ENCODE results near the gene ITPR3. TPM values are rescaled to one million over a fixed set of nuclear protein-coding genes. Genes with fewer than 3 reads are reported as not detected.

The ITPR3 gene
- total RNA-seq, 2 experiments from 2014 or later = 57.8 to 59.3 TPM

DNA sequence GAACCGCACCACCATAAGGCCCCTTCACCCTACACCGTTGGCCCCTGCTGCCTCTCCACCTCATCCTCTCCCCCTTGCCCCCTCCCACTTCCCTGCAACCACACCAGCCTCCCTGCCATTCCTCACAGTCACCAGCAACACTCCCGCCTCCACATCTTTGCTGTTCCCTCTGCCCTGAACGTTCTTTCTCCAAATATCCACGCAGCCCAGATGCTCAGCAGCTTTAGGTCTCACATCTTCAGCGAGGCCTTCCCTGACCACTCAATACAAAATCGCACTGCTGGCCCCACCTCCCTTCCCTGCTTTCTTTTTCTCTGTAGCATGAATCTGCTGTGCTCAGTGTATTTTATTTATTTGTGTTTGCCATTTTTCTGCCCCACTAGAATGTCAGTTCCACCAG, 20.5 kb downstream of the ITPR3 start:
- Mint-ChIP-seq H3K4me1 (ENCODE audit: low read depth) (peaks cover 30% of the 10 kb centered on the region), H3K4me3 (no peak overlapping the region), H3K27ac (peak overlapping the region; percentile 11), H3K27me3 (ENCODE audit: low read depth) (no peaks in the 10 kb centered on the region), H3K36me3 (ENCODE audit: low read depth) (peaks cover 24% of the 10 kb centered on the region), H3K9me3 (ENCODE audit: insufficient read depth) (no peaks in the 10 kb centered on the region)
- ATAC-seq = no peak
- no peak for DNase-seq
- ChIA-PET POLR2A (no interaction called here), CTCF (no interaction called here)

DNA sequence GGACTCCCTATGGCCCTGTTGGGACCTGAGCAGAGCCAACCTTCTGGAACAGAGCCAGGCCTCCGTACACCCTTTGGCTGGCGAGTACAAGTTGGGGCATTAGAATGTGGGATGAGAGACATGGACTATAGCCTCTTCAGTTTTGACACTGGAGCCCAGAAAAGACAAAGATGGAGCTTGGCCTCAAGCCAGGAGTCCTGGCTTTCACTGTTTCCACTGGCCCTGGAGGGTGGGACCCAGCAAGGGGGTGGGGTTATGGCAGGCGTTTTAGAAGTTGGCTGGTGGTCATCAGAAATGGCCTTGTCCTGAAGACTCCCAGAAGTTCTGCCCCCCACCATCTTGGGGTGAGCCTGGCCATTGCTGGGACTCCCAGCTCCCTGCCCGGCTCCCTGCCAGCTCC, 21.8 kb downstream of the ITPR3 start:
- no peak overlapping the region for H3K27ac Mint-ChIP-seq
- H3K4me1 Mint-ChIP-seq (ENCODE audit: low read depth) = peaks cover 25% of the 10 kb centered on the region
- DNase-seq (no peak), ATAC-seq (no peak)
- H3K27me3 Mint-ChIP-seq (ENCODE audit: low read depth) = no peaks in the 10 kb centered on the region
- POLR2A ChIA-PET = no interaction called here
- H3K36me3 Mint-ChIP-seq (ENCODE audit: low read depth) = peaks cover 28% of the 10 kb centered on the region
- CTCF ChIA-PET = interaction anchor here (1.2 kb wide), 1 partner anchor 10 kb away, joined by 3 read pairs; no protein-coding TSS in a partner anchor
- no peak overlapping the region for H3K4me3 Mint-ChIP-seq
- no peaks in the 10 kb centered on the region for H3K9me3 Mint-ChIP-seq (ENCODE audit: insufficient read depth)

- DNase-seq = no peak
- ChIA-PET CTCF (interaction anchor here (1.5 kb wide), 1 partner anchor 49 kb away, joined by 5 read pairs; no protein-coding TSS in a partner anchor), POLR2A (no interaction called here)
- H3K4me1 Mint-ChIP-seq (ENCODE audit: low read depth) = peaks cover 11% of the 10 kb centered on the region
- H3K36me3 Mint-ChIP-seq (ENCODE audit: low read depth) = peaks cover 28% of the 10 kb centered on the region
- H3K4me3 Mint-ChIP-seq = no peak overlapping the region
- no peaks in the 10 kb centered on the region for H3K9me3 Mint-ChIP-seq (ENCODE audit: insufficient read depth)
- H3K27ac Mint-ChIP-seq = no peak overlapping the region
- no peaks in the 10 kb centered on the region for H3K27me3 Mint-ChIP-seq (ENCODE audit: low read depth)
- ATAC-seq = no peak
Observed at GRCh38 chr6:33651403-33651802, 30.3 kb downstream of the ITPR3 start.

DNA sequence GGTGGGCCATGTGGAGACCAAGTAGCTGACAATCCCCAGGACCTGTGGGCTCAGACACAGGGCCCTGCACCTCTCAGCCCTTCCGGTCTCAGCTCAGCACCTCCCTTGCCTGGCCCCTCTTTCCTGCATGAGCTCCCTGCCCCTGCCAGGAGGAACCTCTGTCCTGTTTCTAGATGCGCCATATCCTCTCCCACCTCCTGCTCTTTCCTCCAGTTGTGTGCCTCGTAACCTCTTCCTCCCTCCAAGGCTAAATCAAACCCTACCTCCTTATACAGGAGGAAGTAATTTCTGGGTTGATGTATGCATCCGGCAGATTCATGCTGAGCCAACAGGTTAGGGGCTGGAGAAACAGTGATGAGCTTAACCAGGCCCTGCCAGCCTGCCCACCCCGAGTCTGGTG, 30.9 kb downstream of the ITPR3 start:
- Mint-ChIP-seq H3K27ac (no peak overlapping the region), H3K27me3 (ENCODE audit: low read depth) (no peaks in the 10 kb centered on the region), H3K4me3 (no peak overlapping the region), H3K4me1 (ENCODE audit: low read depth) (peaks cover 13% of the 10 kb centered on the region), H3K9me3 (ENCODE audit: insufficient read depth) (no peaks in the 10 kb centered on the region), H3K36me3 (ENCODE audit: low read depth) (peaks cover 27% of the 10 kb centered on the region)
- POLR2A ChIA-PET = no interaction called here
- ATAC-seq = no peak
- CTCF ChIA-PET = interaction anchor here (1.5 kb wide), 1 partner anchor 48 kb away, joined by 5 read pairs; no protein-coding TSS in a partner anchor
- DNase-seq = no peak

GRCh38 chr6:33654831-33655554, 33.9 kb downstream of the ITPR3 start:
- no peak overlapping the region for H3K27ac Mint-ChIP-seq

GRCh38 chr6:33656844-33657243, 35.7 kb downstream of the ITPR3 start:
- H3K36me3 Mint-ChIP-seq (ENCODE audit: low read depth) = peaks cover 26% of the 10 kb centered on the region
- H3K4me3 Mint-ChIP-seq = no peak overlapping the region
- ATAC-seq (no peak), DNase-seq (no peak)
- ChIA-PET CTCF (interaction anchor here (1.1 to 1.7 kb wide), 2 partner anchors 22 to 160 kb away, joined by 3 read pairs; no protein-coding TSS in a partner anchor), POLR2A (no interaction called here)
- H3K27ac Mint-ChIP-seq = peak overlapping the region; percentile 55
- no peaks in the 10 kb centered on the region for H3K27me3 Mint-ChIP-seq (ENCODE audit: low read depth)
- H3K4me1 Mint-ChIP-seq (ENCODE audit: low read depth) = peaks cover 6% of the 10 kb centered on the region
- H3K9me3 Mint-ChIP-seq (ENCODE audit: insufficient read depth) = no peaks in the 10 kb centered on the region

More at GRCh38 chr6:33654831-33655554, 33.9 kb downstream of the ITPR3 start:
- ATAC-seq (no peak), DNase-seq (no peak)
- Mint-ChIP-seq H3K4me1 (ENCODE audit: low read depth) (peaks cover 9% of the 10 kb centered on the region), H3K27me3 (ENCODE audit: low read depth) (no peaks in the 10 kb centered on the region), H3K36me3 (ENCODE audit: low read depth) (peaks cover 21% of the 10 kb centered on the region), H3K9me3 (ENCODE audit: insufficient read depth) (no peaks in the 10 kb centered on the region), H3K4me3 (no peak overlapping the region)
- ChIA-PET POLR2A (no interaction called here), CTCF (interaction anchor here (0.8 to 2.8 kb wide), 5 partner anchors 20 to 48 kb away, joined by 3 to 8 read pairs (median 3); partner anchors contain the start of gene ITPR3)

- ChIA-PET POLR2A (no interaction called here), CTCF (interaction anchor here (0.9 to 1.4 kb wide), 2 partner anchors 9 to 69 kb away, joined by 3 read pairs; no protein-coding TSS in a partner anchor)
- Mint-ChIP-seq H3K9me3 (ENCODE audit: insufficient read depth) (no peaks in the 10 kb centered on the region), H3K27me3 (ENCODE audit: low read depth) (no peaks in the 10 kb centered on the region), H3K27ac (no peak overlapping the region), H3K4me3 (no peak overlapping the region), H3K4me1 (ENCODE audit: low read depth) (peaks cover 6% of the 10 kb centered on the region), H3K36me3 (ENCODE audit: low read depth) (peaks cover 24% of the 10 kb centered on the region)
- DNase-seq (no peak), ATAC-seq (no peak)
Observed at GRCh38 chr6:33658982-33659689, 38.0 kb downstream of the ITPR3 start.

DNA sequence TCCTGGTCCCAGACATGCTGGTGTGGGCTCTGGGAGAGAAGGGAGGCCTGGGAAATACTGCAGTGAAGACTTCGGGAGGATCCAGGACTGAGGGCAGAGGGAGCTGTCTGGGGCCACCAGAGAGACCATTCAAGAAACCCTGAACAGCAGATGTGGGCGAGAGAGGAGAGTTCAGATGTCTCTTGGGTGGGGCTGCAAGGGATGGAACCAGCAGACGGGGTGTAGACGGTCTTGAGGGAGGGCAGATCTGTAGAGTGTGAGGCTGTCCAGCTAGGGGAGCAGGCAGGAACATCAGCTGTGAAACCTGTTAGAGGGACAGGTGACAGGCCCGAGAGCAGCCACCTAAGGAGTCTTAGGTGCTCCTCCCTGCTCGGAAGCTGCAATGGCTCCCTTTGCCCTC, 38.9 kb downstream of the ITPR3 start:
- Mint-ChIP-seq H3K36me3 (ENCODE audit: low read depth) (peaks cover 24% of the 10 kb centered on the region), H3K27ac (no peak overlapping the region), H3K4me3 (no peak overlapping the region), H3K9me3 (ENCODE audit: insufficient read depth) (no peaks in the 10 kb centered on the region), H3K27me3 (ENCODE audit: low read depth) (no peaks in the 10 kb centered on the region), H3K4me1 (ENCODE audit: low read depth) (peaks cover 4% of the 10 kb centered on the region)
- ATAC-seq = no peak
- CTCF ChIA-PET = interaction anchor here (0.9 to 1.4 kb wide), 2 partner anchors 8 to 70 kb away, joined by 3 read pairs; no protein-coding TSS in a partner anchor
- DNase-seq = no peak
- POLR2A ChIA-PET = no interaction called here

DNA sequence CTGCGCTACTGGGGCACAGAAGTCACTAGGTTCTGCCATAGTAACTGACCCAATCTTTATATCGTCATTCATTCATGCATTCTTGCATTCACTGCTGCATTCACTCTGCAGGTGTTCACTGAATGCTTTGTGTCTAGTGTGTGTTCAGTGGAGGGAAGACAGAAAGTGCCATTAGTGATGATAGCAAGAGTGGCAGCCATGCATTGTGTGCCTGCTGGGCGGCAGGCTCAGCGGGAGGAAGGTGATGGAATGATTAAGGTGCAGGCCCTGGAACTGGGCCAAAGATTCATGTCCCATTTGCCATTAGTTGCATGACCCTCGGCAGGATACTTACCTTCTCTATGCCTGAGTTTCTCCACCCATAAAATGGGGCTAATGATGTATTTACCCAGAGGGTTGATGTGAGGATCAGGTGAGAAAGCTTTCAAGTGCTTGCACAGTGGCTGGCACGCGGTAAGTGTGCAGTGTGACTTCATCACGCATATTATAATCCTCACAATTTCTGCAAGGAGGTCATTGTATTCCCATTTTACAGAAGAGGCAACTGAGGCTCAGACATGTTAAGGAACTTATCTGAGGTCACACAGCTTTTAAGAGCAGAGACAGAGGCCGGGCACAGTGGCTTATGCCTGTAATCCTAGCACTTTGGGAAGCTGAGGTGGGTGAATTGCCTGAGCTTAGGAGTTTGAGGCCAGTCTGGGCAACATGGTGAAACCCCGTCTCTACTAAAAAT, 40.1 kb downstream of the ITPR3 start:
- Mint-ChIP-seq H3K4me1 (ENCODE audit: low read depth) (peaks cover 4% of the 10 kb centered on the region), H3K9me3 (ENCODE audit: insufficient read depth) (no peaks in the 10 kb centered on the region), H3K27me3 (ENCODE audit: low read depth) (no peaks in the 10 kb centered on the region), H3K36me3 (ENCODE audit: low read depth) (peaks cover 26% of the 10 kb centered on the region), H3K27ac (no peak overlapping the region), H3K4me3 (no peak overlapping the region)
- no peak for DNase-seq
- ChIA-PET CTCF (no interaction called here), POLR2A (interaction anchor here (0.5 kb wide), 1 partner anchor 187 kb away, joined by 4 read pairs; no protein-coding TSS in a partner anchor)
- no peak for ATAC-seq

DNA sequence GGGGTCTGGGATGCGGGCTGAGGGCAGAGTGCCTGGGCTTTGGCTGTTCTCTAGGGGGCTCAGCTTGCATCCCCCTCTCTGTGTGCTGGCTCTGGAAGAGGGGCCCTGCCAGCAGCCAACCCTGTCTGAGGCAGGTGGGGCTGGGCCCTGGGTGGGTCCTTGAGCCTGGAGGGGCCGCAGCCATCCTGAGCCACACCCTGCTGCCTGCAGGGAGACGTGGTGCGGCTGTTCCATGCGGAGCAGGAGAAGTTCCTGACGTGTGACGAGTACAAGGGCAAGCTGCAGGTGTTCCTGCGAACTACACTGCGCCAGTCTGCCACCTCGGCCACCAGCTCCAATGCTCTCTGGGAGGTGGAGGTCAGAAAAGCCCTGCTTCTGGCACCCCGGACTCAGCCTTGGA, 41.2 kb downstream of the ITPR3 start:
- Mint-ChIP-seq H3K4me3 (no peak overlapping the region), H3K27me3 (ENCODE audit: low read depth) (no peaks in the 10 kb centered on the region), H3K9me3 (ENCODE audit: insufficient read depth) (no peaks in the 10 kb centered on the region), H3K36me3 (ENCODE audit: low read depth) (peaks cover 32% of the 10 kb centered on the region), H3K27ac (no peak overlapping the region), H3K4me1 (ENCODE audit: low read depth) (no peaks in the 10 kb centered on the region)
- DNase-seq = no peak
- ATAC-seq = no peak
- ChIA-PET CTCF (no interaction called here), POLR2A (no interaction called here)

- ATAC-seq (no peak), DNase-seq (no peak)
- POLR2A ChIA-PET = no interaction called here
- CTCF ChIA-PET = no interaction called here
- Mint-ChIP-seq H3K4me1 (ENCODE audit: low read depth) (no peaks in the 10 kb centered on the region), H3K27ac (no peak overlapping the region), H3K4me3 (no peak overlapping the region), H3K27me3 (ENCODE audit: low read depth) (no peaks in the 10 kb centered on the region), H3K9me3 (ENCODE audit: insufficient read depth) (no peaks in the 10 kb centered on the region), H3K36me3 (ENCODE audit: low read depth) (peaks cover 30% of the 10 kb centered on the region)
Observed at GRCh38 chr6:33663028-33663427, 41.9 kb downstream of the ITPR3 start.

Measured in activated CD8-positive, alpha-beta T cell treated with anti-CD3 and anti-CD28 coated beads, Interleukin-2, amount 10 ng/mL, durations not matched to agents 7 days and 5 days (primary cell).